ENCODE measurements around the gene DNAJB13.

GRCh38 chr11:73940801-73941570 is 9.8 kb upstream of the DNAJB13 start:
- TF ChIP-seq EZH2 (conservative IDR thresholded peaks at IDR 0.05; ENCODE audit: low read depth, low read length) (no peak), FOSL1 (CRISPR knock-in tag; IDR thresholded peaks at IDR 0.05; ENCODE audit: borderline replicate concordance) (no peak), HDAC2 (CRISPR knock-in tag; IDR thresholded peaks at IDR 0.05) (no peak), CREM (IDR thresholded peaks at IDR 0.05) (no peak), CREM (CRISPR knock-in tag; IDR thresholded peaks at IDR 0.05) (no peak), MLX (CRISPR knock-in tag; IDR thresholded peaks at IDR 0.05) (no peak), FOXP4 (CRISPR knock-in tag; IDR thresholded peaks at IDR 0.05) (no peak), DPF2 (CRISPR knock-in tag; IDR thresholded peaks at IDR 0.05; ENCODE audit: borderline replicate concordance, low read depth) (no peak), ZNF552 (CRISPR knock-in tag; IDR thresholded peaks at IDR 0.05; ENCODE audit: borderline replicate concordance) (no peak)
- TF ChIP-seq, protein P1, sequence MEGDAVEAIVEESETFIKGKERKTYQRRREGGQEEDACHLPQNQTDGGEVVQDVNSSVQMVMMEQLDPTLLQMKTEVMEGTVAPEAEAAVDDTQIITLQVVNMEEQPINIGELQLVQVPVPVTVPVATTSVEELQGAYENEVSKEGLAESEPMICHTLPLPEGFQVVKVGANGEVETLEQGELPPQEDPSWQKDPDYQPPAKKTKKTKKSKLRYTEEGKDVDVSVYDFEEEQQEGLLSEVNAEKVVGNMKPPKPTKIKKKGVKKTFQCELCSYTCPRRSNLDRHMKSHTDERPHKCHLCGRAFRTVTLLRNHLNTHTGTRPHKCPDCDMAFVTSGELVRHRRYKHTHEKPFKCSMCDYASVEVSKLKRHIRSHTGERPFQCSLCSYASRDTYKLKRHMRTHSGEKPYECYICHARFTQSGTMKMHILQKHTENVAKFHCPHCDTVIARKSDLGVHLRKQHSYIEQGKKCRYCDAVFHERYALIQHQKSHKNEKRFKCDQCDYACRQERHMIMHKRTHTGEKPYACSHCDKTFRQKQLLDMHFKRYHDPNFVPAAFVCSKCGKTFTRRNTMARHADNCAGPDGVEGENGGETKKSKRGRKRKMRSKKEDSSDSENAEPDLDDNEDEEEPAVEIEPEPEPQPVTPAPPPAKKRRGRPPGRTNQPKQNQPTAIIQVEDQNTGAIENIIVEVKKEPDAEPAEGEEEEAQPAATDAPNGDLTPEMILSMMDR (CRISPR knock-in tag; IDR thresholded peaks at IDR 0.05) = no peak

Data from HepG2 (cell line).